ENCODE results near the gene SRSF9.

DNA sequence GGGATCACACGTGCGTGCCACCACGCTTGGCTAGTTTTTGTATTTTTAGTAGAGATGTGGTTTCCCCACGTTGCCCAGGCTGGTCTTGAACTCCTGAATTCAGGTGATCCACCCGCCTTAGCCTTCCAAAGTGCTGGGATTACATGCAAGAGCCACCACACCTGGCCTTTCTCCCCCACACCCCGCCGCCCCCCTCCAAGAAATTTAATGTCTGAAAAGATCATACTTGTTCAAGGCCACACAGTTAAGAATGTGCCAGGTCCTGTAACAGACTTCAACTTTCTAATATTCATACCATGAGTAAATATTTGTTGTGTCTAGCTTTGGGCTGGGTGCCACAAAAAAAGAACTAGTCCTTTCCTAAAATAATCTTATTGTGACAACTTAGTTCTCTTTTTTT, 14.2 kb downstream of the SRSF9 start:
- TF ChIP-seq, protein P1, sequence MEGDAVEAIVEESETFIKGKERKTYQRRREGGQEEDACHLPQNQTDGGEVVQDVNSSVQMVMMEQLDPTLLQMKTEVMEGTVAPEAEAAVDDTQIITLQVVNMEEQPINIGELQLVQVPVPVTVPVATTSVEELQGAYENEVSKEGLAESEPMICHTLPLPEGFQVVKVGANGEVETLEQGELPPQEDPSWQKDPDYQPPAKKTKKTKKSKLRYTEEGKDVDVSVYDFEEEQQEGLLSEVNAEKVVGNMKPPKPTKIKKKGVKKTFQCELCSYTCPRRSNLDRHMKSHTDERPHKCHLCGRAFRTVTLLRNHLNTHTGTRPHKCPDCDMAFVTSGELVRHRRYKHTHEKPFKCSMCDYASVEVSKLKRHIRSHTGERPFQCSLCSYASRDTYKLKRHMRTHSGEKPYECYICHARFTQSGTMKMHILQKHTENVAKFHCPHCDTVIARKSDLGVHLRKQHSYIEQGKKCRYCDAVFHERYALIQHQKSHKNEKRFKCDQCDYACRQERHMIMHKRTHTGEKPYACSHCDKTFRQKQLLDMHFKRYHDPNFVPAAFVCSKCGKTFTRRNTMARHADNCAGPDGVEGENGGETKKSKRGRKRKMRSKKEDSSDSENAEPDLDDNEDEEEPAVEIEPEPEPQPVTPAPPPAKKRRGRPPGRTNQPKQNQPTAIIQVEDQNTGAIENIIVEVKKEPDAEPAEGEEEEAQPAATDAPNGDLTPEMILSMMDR (conservative IDR thresholded peaks at IDR 0.05): no peak
- no peak for TF ChIP-seq ZFX (IDR thresholded peaks at IDR 0.05)

All from C4-2B (cell line).